Measurements from ENCODE around the gene MXRA8. TPM values are rescaled to one million over a fixed set of nuclear protein-coding genes. Genes with fewer than 3 reads are reported as not detected.
"Not testable (repeated sequence)": the region's sequence is repeated elsewhere in the genome, so short reads cannot be mapped to it uniquely, and the experiment has no call there.

The MXRA8 gene
- polyA plus RNA-seq, 2 of the 4 experiments (the other 2 are of a cell fraction) = 0.12 to 0.22 TPM

- Histone ChIP-seq H3K9me3 (no peaks in the 10 kb centered on the region), H3K27ac (no peak overlapping the region), H3K4me2 (no peak overlapping the region), H3K4me3 (no peak overlapping the region), H3K4me1 (no peaks in the 10 kb centered on the region)
- no peak for TF ChIP-seq MAZ (IDR thresholded peaks at IDR 0.05; ENCODE audit: borderline replicate concordance, low read depth, low read length)
- TF ChIP-seq TFCP2L1 (CRISPR knock-in tag; IDR thresholded peaks at IDR 0.05) = no peak
- TF ChIP-seq BCL3 (IDR thresholded peaks at IDR 0.05) = no peak
- TF ChIP-seq FOSB (CRISPR knock-in tag; IDR thresholded peaks at IDR 0.05) = no peak
- no peak for TF ChIP-seq HDAC2 (IDR thresholded peaks at IDR 0.05)
- no peak for TF ChIP-seq ZFP36 (IDR thresholded peaks at IDR 0.05; ENCODE audit: borderline replicate concordance, partially characterized antibody)
- no peak for TF ChIP-seq POLR2AphosphoS2 (conservative IDR thresholded peaks at IDR 0.05; ENCODE audit: low read length)
- TF ChIP-seq RCOR1 (IDR thresholded peaks at IDR 0.05; ENCODE audit: low read depth, low read length) = no peak
- TF ChIP-seq CHD4 (IDR thresholded peaks at IDR 0.05; ENCODE audit: borderline replicate concordance) = no peak
- FAIRE-seq (no peak), DNase-seq (ENCODE audit: low read depth in 1 of 2, low spot score in 1 of 2) (no peak), ATAC-seq (no peak)
- POLR2A ChIA-PET = interaction anchor here (0.9 kb wide), 1 partner anchor 13 kb away, joined by 4 read pairs; the partner anchor contains the start of gene CCNL2
- WGBS (ENCODE audit: missing lambda C conversion rate) = 87% methylated on average over 5 of the region's 8 CpGs
- CTCF ChIA-PET = interaction anchor here (1.0 kb wide), 2 partner anchors 16 to 119 kb away, joined by 3 read pairs; no protein-coding TSS in a partner anchor
These were observed 27.6 kb upstream of the MXRA8 start for GRCh38 chr1:1385931-1386330.

GRCh38 chr1:1385339-1385738, 27.0 kb upstream of the MXRA8 start:
- WGBS (ENCODE audit: missing lambda C conversion rate) = 99% methylated on average over 14 of the region's 29 CpGs
- H3K4me2 ChIP-seq; H3K4me1 ChIP-seq; ATAC-seq; FAIRE-seq; H3K4me3 ChIP-seq; DNase-seq (ENCODE audit: low read depth in 1 of 2, low spot score in 1 of 2); H3K9me3 ChIP-seq; H3K27ac ChIP-seq: not testable (repeated sequence)
- ChIA-PET POLR2A (interaction anchor here (0.9 to 1.0 kb wide), 2 partner anchors 10 to 14 kb away, joined by 4 read pairs; partner anchors contain the start of genes AURKAIP1 and CCNL2), CTCF (interaction anchor here (3.1 kb wide), 1 partner anchor 13 kb away, joined by 9 read pairs; no protein-coding TSS in a partner anchor)

- Histone ChIP-seq H3K4me3 (no peak overlapping the region), H3K4me2 (no peak overlapping the region), H3K9me3 (no peaks in the 10 kb centered on the region), H3K4me1 (no peaks in the 10 kb centered on the region), H3K27ac (no peak overlapping the region)
- ChIA-PET POLR2A (no interaction called here), CTCF (interaction anchor here (1.2 to 2.0 kb wide), 2 partner anchors 9 to 124 kb away, joined by 3 to 9 read pairs; no protein-coding TSS in a partner anchor)
- DNase-seq (ENCODE audit: low read depth in 1 of 2, low spot score in 1 of 2) (no peak), FAIRE-seq (no peak), ATAC-seq (no peak)
- no peak for TF ChIP-seq EHF (CRISPR knock-in tag; IDR thresholded peaks at IDR 0.05)
- TF ChIP-seq CBX8 (IDR thresholded peaks at IDR 0.05) = no peak
- TF ChIP-seq KDM5A (IDR thresholded peaks at IDR 0.05) = no peak
- no peak for TF ChIP-seq CHD4 (IDR thresholded peaks at IDR 0.05; ENCODE audit: borderline replicate concordance)
- TF ChIP-seq NFE2L2 (conservative IDR thresholded peaks at IDR 0.05; ENCODE audit: low read length) = no peak
- TF ChIP-seq USF2 (IDR thresholded peaks at IDR 0.05) = no peak
- no peak for TF ChIP-seq SMC3 (IDR thresholded peaks at IDR 0.05)
- no peak for TF ChIP-seq BCL3 (IDR thresholded peaks at IDR 0.05)
- TF ChIP-seq E2F6 (IDR thresholded peaks at IDR 0.05; ENCODE audit: borderline replicate concordance, low read depth) = no peak
- no peak for TF ChIP-seq FOXS1 (CRISPR knock-in tag; IDR thresholded peaks at IDR 0.05)
- no peak for TF ChIP-seq MAFK (IDR thresholded peaks at IDR 0.05; ENCODE audit: partially characterized antibody)
- no peak for TF ChIP-seq HMGXB4 (CRISPR knock-in tag; IDR thresholded peaks at IDR 0.05; ENCODE audit: borderline replicate concordance)
- WGBS (ENCODE audit: missing lambda C conversion rate) = 86% methylated on average over 7 of the region's 8 CpGs
These were observed 22.9 kb upstream of the MXRA8 start for GRCh38 chr1:1381294-1381693.
